ENCODE measurements around the gene METTL8.
"Not testable (repeated sequence)": the region's sequence is repeated elsewhere in the genome, so short reads cannot be mapped to it uniquely, and the experiment has no call there.

Gene METTL8

DNA sequence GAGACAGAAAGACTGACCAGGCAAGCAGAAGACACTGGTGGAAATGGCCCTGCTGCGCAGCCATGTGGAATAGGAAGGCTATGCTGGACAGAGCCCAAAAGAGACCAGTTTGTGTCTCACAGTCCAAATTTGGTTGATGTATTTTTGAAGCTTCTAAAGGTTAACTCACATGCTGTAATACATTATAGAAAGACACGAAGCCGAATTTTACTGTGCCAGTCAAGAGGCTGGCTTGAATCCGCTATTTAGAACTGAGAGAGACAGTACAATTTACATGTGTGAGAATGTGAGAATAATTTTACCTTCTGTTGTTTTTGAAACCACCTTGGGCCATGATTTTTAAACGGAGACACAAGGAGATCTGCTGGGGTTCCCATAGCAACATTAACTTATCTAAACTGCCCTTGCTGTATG, 113.6 kb downstream of the METTL8 start:
- no peak for ATAC-seq
- Mint-ChIP-seq H3K27ac (no peak overlapping the region), H3K4me3 (peak overlapping the region in 1 of 2 donors; percentile 80), H3K9me3 (no peaks in the 10 kb centered on the region), H3K27me3 (no peaks in the 10 kb centered on the region), H3K4me1 (peaks cover 54% of the 10 kb centered on the region)
- DNase-seq: no peak

GRCh38 chr2:171319164-171319810, 114.5 kb downstream of the METTL8 start:
- peak; percentile 95 for ATAC-seq
- Mint-ChIP-seq H3K4me1 (peaks cover 50% of the 10 kb centered on the region), H3K4me3 (peak overlapping the region; percentile 66 to 80), H3K9me3 (no peaks in the 10 kb centered on the region), H3K27ac (peak overlapping the region; percentile 93 to 99), H3K27me3 (no peaks in the 10 kb centered on the region)
- peak; percentile 62 to 78 for DNase-seq

GRCh38 chr2:171318463-171318934, 115.3 kb downstream of the METTL8 start:
- DNase-seq (no peak), ATAC-seq (peak; percentile 2)
- Mint-ChIP-seq H3K27me3 (no peaks in the 10 kb centered on the region), H3K27ac (peak overlapping the region; percentile 93 to 99), H3K4me3 (peak overlapping the region; percentile 66 to 80), H3K9me3 (no peaks in the 10 kb centered on the region), H3K4me1 (peaks cover 46% of the 10 kb centered on the region)

DNA sequence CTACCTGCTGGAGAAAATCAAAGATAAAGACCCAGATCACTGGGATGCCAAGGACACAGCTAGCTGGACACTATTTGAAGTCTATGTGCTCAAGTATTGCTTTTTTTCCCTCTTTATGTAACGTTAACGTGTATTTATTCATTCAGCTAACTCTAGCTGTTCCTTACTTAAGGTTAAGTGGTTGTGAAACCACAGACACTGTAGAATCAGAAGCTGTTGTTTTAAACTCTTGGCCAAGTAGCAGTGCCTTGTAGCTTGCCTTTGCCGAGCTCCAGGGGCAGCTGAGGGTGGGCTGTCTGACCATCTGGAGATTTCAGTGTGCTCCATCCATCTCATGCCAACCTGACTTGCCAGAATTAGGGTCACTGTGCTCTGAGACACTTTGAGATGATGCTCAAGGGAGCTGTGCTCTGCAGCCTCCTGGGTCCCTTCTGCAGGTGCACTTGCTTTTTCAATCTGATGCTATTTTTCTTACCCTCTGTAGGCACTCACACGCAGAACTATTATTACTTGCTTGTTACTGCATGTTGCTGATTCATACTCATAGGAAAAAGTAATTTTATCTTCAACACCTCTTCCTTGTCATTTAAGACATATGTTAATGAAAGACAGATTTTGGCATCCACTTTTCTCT, 116.2 kb downstream of the METTL8 start:
- no peak for ATAC-seq
- Mint-ChIP-seq H3K9me3 (peaks cover 0 to 1% of the 10 kb centered on the region in 2 donors), H3K27ac (peak overlapping the region in 1 of 2 donors; percentile 93), H3K4me3 (no peak overlapping the region), H3K27me3 (no peaks in the 10 kb centered on the region), H3K4me1 (peaks cover 46% of the 10 kb centered on the region)
- DNase-seq: no peak

- H3K4me3 Mint-ChIP-seq: no peak overlapping the region
Observed at GRCh38 chr2:171316755-171317337, 116.9 kb downstream of the METTL8 start.

DNA sequence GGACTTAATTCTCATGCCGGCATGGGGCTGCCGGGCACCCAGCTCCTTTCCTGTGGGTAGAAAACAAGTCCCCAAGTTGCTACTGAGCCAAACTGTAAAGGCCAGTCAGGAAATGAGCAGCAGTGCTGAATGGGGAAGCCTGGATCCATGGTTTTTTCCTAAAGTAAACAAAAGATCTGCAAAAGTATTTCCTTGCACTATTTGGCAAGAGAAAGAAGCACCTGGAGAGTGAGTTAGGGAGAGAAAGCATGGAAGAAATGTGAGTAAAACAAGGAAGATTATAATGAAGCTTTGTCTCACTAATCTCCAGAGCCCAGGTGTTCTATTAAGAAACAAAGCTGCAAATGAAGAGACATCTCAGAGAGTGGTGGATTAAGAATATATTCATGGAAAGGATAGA, 117.6 kb downstream of the METTL8 start:
- Mint-ChIP-seq H3K27ac (peak overlapping the region in 1 of 2 donors; percentile 2), H3K4me1 (peaks cover 42% of the 10 kb centered on the region), H3K9me3 (peaks cover 9 to 15% of the 10 kb centered on the region in 2 donors), H3K27me3 (no peaks in the 10 kb centered on the region), H3K4me3 (no peak overlapping the region)
- ATAC-seq (no peak), DNase-seq (no peak)

More at GRCh38 chr2:171316755-171317337, 116.9 kb downstream of the METTL8 start:
- Mint-ChIP-seq H3K9me3 (peaks cover 2 to 9% of the 10 kb centered on the region in 2 donors), H3K4me1 (peaks cover 46% of the 10 kb centered on the region), H3K27ac (no peak overlapping the region), H3K27me3 (no peaks in the 10 kb centered on the region)
- ATAC-seq: no peak
- no peak for DNase-seq

DNA sequence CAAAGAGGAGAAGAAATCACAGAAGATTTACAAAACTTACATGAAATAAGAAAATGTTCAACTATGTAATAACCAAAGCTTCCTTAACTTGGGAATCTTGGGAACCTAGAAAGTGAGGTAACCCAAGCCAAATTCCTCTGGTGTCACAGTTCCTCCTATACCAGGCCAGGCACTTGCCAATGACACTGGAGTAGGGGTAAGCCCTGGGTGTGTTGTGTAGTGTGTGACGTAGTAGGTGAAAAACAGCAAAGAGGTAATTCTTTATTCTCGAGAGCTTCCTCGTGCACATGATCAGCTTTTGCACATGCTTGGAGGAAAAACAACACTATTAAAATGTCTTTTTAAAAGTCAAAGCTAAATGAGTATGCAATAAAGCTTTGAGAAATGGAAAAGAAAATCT, 118.0 kb downstream of the METTL8 start:
- no peak overlapping the region for H3K27ac Mint-ChIP-seq
- H3K27me3 Mint-ChIP-seq: no peaks in the 10 kb centered on the region
- ATAC-seq (no peak), DNase-seq (no peak)
- H3K4me3 Mint-ChIP-seq: no peak overlapping the region
- H3K4me1 Mint-ChIP-seq: peaks cover 37% of the 10 kb centered on the region
- peaks cover 13 to 20% of the 10 kb centered on the region in 2 donors for H3K9me3 Mint-ChIP-seq

GRCh38 chr2:171312182-171312581, 121.6 kb downstream of the METTL8 start:
- H3K27me3 Mint-ChIP-seq, H3K4me3 Mint-ChIP-seq, H3K4me1 Mint-ChIP-seq, DNase-seq, H3K27ac Mint-ChIP-seq, ATAC-seq: not testable (repeated sequence)
- H3K9me3 Mint-ChIP-seq: peaks cover 16 to 23% of the 10 kb centered on the region in 2 donors

- H3K27ac Mint-ChIP-seq: peak overlapping the region in 1 of 2 donors; percentile 46
- H3K4me1 Mint-ChIP-seq, ATAC-seq, H3K4me3 Mint-ChIP-seq, DNase-seq, H3K27me3 Mint-ChIP-seq: not testable (repeated sequence)
- H3K9me3 Mint-ChIP-seq: peaks cover 16 to 23% of the 10 kb centered on the region in 2 donors
Observed at GRCh38 chr2:171311589-171311988, 122.2 kb downstream of the METTL8 start.

DNA sequence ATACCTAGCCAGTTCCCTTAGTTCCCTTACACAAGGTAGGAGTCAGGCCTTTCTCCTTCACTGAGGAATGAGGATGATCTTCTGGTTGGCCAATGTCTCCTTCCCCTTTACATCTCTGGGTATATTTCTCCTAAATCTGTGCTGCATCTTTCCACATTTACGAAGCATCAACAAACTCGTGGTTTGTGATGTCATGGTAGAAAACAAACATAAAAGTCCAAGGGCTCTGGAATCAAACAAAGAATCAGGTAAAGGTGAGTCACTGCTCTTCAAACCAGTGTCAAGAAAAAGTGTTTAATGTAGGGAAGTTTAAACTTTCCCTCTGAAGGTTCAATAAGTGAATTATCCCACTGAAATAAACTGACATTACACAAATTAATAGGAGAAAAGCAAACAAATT, 122.9 kb downstream of the METTL8 start:
- Mint-ChIP-seq H3K27me3 (no peaks in the 10 kb centered on the region), H3K4me3 (no peak overlapping the region)

GRCh38 chr2:171309455-171310286, 124.1 kb downstream of the METTL8 start:
- no peak overlapping the region for H3K4me3 Mint-ChIP-seq
- no peaks in the 10 kb centered on the region for H3K4me1 Mint-ChIP-seq
- no peaks in the 10 kb centered on the region for H3K27me3 Mint-ChIP-seq
- H3K27ac Mint-ChIP-seq: no peak overlapping the region
- peaks cover 16 to 23% of the 10 kb centered on the region in 2 donors for H3K9me3 Mint-ChIP-seq
- DNase-seq (no peak), ATAC-seq (no peak)

More for the DNA sequence above, 122.9 kb downstream of the METTL8 start:
- H3K9me3 Mint-ChIP-seq: peaks cover 16 to 23% of the 10 kb centered on the region in 2 donors
- H3K27ac Mint-ChIP-seq: no peak overlapping the region
- DNase-seq (no peak), ATAC-seq (no peak)
- H3K4me1 Mint-ChIP-seq: no peaks in the 10 kb centered on the region

DNA sequence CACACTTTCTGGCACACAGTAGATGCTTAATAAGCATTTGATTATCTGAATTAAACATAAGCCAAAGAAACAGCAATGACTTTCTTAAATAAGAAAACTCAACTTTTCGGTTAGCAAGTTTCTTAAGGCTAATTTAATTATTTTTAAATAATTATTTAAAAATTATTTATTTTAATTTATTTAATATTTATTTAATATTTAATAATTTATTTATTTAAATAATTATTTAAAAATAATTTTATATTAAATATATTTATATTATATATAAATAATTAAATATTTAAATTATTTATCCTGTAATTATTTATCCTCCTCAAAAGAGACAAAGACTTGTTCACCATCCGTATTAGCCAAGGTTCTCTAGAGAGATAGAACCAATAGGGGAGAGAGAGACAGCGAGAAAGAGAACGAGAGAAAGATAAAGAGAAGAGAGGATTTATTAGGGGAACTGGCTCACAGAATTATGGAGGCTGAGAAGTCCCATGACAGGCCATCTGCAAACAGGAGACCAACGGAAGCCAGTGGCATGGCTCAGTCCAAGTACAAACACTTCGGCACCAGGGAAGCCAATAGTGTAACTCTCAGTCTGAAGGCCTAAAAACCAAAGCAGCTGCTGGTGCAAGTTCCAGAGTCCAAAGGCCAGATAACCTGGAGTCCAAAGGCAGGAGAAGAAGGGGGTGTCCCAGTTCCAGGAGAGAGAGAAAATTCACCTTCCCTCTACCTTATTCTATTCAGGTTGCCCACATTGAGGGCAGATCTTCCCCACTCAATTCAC, 125.3 kb downstream of the METTL8 start:
- DNase-seq (no peak), ATAC-seq (no peak)
- Mint-ChIP-seq H3K9me3 (peaks cover 16 to 23% of the 10 kb centered on the region in 2 donors), H3K27me3 (no peaks in the 10 kb centered on the region), H3K4me1 (no peaks in the 10 kb centered on the region), H3K27ac (no peak overlapping the region), H3K4me3 (no peak overlapping the region)

DNA sequence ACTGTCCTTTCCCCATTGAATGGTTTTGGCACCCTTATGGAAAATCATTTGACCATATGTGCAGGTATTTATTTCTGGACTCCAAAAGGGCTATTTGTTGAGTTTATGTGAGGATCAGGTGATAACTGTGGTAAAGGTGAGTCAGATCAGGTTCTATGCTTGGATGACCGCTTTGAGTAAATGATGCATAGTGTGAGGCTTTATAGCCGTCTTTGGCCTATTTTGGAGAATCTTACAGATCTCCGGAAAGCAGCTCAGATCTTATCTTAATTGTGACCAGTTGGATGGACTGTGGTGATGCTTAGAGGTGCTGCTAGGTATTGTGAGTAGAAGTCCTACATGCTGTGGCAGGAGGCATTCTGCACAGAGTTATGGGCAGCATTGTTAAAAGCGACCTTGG, 126.2 kb downstream of the METTL8 start:
- no peak overlapping the region for H3K27ac Mint-ChIP-seq
- peaks cover 16 to 21% of the 10 kb centered on the region in 2 donors for H3K9me3 Mint-ChIP-seq
- no peaks in the 10 kb centered on the region for H3K4me1 Mint-ChIP-seq
- no peak for ATAC-seq
- no peaks in the 10 kb centered on the region for H3K27me3 Mint-ChIP-seq
- H3K4me3 Mint-ChIP-seq: no peak overlapping the region
- no peak for DNase-seq

DNA sequence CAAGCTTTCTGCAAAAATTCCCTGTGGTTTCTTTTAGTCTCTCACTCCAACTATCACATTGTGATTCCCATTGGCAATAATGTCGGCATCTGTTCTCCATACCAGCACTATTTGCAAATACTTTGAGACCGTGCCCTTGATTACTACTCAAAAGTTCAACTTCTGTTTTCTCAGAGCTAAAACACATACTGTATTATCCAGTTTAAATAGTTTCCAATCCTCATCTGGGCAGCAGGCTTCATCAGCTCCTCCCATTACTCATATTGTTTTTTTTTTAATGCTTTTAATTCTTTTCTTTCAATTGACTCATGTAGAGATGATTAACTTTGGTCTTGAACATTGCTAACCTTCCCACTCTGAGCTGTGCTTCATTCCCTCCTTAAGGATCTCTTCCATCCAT, 135.8 kb downstream of the METTL8 start:
- Mint-ChIP-seq H3K4me1 (no peaks in the 10 kb centered on the region), H3K27ac (no peak overlapping the region), H3K4me3 (no peak overlapping the region), H3K27me3 (no peaks in the 10 kb centered on the region), H3K9me3 (peaks cover 6% of the 10 kb centered on the region in 2 donors)
- ATAC-seq (no peak), DNase-seq (no peak)

- Mint-ChIP-seq H3K27me3 (no peaks in the 10 kb centered on the region), H3K4me1 (no peaks in the 10 kb centered on the region), H3K4me3 (no peak overlapping the region), H3K9me3 (peaks cover 6% of the 10 kb centered on the region in 2 donors), H3K27ac (no peak overlapping the region)
- DNase-seq (no peak), ATAC-seq (no peak)
Observed at GRCh38 chr2:171294608-171295007, 139.2 kb downstream of the METTL8 start.

Data from stimulated activated naive CD8-positive, alpha-beta T cell treated with anti-CD3 and anti-CD28 coated beads, Interleukin-15, amount 100 ng/mL, for 72 hours (primary cell).